Activated gamma-delta T cell treated with Interleukin-2 at 50 U/mL for 16 hours (primary cell): ENCODE data around the gene TIMP2.
"Not testable (repeated sequence)": the region's sequence is repeated elsewhere in the genome, so short reads cannot be mapped to it uniquely, and the experiment has no call there.

Source experiments
- DNase-seq: peaks from one replicate; pipeline ENCODE4 v3.0.0-alpha.2; 2020

TIMP2 gene

DNA sequence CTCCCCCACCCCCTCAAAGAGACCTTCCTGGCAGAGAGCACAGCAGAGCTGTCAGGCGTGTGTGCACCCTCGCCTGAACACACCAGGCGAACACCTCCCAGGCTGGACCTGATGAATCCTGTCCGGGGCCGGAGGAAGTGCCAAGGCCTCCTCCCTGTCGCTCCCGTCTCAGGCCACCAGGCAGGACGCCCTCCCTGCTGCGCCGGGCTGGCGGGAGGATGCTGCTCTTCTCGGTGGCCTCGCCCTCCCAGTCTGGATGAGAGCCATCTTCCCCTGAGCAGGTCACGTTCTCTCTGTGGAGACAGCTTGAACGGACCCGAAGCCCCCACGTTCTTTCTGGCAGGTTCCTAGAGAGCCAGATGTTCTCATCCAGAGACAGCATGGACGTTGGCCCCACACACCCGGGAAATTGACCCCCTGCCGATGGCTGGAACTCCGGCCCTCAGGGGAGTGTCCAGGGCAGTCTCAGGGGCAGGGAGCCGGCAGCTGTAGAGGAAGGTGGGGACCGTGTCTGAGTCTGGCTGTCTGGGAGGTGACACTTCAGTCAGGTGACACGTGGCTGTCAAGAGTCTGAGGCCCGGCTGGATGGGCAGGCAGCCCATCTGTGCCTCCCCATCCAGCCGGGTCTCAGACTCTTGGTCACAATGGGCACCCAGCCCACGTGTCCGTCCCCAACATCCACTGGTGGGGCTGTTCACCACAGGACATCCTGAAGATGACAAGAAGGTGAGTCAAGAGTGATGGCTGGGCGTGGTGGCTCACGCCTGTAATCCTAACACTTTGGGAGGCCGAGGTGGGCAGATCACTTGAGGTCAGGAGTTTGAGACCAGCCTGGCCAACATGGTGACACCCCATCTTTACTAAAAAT is 5.0 kb upstream of the TIMP2 start:
- no peak for DNase-seq

DNA sequence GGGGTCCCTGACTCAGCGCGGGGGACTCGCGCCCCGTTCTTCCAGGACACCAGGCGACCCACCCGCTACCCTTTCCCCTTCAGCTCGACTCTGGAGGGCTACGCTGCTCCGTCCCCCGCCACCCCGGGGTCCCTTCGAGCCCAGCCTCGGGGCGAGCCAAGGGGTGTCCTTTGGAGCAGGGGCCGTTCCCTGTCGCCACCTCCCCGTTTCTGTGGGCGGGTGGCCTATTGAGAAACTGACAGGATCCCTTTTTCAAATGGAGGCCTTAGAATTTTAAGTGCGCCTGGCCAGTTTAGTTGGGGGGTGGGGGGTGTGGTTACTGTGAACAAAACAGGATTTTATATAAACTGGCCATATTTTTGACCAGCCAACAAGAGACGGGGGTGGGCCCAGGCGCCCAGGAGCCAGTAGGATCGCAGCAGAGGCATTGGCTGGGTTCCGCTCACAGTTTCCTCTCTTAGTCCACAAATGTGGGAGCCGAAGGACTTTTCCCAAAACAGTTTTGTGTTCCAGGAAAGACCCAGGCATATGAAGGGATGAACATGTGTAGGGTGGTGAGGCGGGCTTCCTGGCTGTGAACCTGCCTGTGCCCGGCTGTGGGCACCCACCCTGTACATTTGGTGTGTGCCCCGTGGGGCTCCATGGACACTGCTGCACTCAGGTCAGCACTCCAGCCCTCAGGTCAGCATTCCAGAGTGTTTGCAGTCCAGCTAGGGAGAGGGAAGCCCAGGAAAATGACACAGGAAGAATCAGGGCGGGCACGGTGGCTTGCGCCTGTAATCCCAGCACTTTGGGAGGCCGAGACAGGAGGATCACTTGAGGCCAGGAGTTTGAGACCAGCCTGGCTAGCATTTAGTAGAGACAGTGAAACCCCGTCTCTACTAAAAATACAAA is 722 bp upstream of the TIMP2 start:
- DNase-seq, result no peak

DNA sequence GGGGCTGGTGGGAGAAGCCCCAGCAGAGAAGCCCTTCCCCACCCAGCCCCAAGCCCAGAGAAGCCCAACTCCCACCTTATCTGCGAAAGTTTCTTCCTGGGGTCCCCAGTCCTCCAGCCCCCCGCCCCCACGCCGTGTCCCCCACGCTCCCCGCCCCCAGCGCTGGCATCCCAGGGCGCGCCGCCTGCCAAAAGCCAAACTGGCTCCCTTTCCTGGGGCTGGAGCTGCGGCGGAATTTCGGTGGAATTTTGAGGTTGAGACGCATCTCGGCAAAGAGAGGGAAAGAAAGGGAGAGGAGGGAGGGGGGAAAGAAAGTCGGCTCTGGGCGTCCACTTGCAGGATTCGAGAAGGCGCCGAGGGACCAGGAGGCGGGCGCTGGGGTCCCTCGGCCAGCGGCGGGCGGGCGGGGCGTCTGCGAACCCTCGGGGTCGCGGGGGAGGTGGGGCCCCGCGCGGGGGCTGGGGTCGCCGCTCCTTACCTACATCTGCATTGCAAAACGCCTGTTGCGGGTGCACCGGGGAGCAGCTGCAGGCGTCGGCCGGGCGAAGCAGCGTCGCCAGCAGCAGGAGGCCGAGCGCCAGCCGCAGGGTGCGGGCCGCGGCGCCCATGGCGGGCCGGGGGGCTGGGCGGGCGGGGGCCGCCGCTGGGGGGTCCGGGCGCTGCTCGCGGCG is 571 bp downstream of the TIMP2 start:
- DNase-seq, result no peak

DNA sequence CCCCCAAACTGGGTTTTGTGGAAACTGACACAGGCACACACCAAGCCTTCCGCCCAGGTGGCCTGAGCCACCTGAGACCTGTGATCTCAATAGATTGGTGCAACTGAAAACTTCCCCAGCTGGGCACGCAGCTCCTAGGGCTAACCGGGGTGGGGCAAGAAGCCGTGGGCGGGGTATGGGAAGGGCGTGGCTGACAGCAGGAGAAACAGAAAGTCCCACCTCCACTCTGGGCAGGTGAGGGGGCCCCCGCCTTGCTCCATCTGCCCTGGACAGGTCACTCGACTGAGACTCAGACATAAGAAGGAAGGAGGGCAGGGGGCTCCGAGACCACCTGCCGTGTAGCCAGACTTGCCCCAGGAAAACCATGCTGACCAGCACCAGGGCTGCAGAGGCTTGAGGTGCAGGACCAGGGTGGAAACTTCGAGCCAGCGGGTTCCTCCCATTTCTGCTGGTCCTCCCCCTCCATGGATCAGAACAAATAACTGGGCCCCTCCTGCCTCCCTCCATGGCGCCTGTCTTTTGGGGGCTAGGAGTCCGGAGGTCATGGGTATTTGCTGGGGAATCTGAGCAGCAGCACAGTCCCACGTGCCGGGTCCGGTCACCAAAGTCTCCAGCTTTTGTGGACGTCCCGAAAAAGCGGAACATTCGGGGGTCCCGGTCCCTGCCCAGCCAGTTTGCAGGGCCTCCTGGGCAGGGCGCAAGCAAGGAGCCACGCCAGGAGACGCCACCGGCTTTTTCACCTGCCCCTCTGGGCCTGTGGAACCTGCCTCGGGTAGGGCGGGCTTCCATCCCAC is 1.3 kb downstream of the TIMP2 start:
- DNase-seq, result peak; percentile 43

DNA sequence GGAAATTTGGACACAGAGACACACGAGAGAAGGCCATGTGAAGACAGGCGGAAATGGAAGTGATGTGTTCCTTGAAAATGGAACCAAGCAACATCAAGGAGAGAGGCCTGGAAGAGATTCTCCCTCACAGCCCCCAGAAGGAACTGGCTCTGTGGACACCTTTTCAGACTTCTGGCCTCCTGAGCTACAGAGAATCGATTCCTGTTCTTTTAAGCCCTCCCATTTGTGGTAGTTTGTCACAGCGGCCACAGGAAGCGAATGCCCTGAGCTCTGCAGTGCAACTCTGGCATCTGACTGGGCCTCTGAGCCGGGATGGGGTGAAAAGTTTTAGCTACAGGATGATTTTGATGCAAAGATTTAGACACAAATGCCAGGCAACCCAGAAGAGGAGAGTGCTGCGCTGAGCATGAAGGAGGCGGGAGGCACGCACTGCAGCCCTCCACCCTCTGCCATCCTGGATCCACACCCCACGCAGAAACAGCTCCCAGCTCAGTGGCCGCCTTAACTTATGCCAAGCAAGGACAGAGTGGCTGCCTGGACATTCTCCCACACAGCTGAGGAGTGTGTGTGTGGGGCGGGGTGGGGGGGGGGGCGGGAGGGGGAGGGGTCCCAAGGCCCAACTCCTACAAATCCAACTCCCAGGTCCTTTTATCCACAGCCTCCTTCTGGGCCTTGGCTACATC is 2.2 kb downstream of the TIMP2 start:
- DNase-seq, result no peak

DNA sequence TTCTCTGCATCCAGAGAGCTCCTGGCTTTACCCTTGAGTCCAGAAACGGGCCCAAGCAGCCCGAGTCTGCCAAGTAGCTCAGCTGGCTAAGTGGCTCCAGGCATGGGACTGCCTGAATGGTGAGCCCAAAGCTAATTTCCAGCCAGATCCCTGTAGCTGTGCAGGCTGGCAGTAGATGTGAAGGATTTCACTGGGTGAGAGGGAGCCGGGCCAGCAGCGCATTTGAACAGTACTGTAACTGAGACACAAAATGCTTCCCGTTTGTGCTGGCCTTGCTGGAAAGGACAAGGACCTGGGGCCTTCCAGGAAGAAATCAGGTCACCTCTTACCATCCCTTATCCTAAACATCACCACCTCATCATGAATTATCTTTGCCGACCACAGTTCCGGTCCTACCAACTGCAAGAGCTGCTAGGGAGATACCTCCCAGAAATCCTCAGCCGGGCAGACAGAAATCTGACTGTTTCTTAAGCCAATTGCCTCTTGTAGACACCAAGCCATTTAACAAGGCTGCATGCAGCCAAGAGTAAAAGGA is 3.7 kb downstream of the TIMP2 start:
- no peak for DNase-seq

DNA sequence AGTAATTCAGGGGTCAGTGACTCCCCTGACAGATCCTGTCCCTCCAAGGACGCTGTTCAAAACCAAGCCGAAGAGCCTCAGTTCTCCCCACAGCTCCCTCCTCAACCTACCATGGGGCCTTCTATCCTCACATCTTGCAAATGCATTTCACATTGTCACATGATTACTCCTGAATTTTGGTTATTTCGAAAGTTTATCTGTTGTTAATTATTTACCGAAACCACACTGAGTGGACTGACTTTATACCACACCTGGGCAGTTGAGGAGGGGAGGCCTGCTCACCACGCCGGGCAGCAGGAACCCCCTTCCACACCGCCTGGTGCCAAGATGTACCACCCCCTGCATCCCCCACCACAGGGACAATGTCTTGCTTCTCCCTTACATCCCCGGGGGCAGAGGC is 4.7 kb downstream of the TIMP2 start:
- no peak for DNase-seq

DNA sequence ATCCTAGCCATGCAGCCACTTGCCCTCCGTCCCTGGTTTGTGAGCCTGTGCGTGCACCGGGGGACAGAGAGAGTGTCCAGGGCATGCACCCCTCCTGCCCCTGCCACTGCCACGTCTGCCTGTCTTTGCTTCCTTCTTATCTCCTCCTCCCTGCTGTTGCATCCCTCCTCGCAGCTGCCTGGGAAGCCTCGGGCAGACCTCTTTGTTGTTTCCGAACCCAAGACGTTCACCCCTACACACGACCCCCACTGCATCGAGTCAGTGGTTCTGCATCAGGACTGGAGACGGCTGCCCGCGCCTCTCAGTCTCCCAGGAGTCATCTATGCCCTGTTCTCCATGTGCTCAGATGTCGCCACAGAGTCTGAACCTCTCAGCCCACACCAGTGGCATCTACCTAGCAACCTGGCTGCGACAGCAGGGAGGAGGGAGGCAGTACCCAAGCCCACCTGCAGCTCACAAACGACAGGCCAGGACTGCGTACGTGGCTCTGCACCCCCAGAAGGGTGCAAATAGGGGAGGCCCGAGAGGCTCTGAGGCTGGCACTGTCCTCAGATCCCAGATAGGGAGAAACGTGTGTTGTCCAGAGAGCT is 5.2 kb downstream of the TIMP2 start:
- DNase-seq, result no peak

DNA sequence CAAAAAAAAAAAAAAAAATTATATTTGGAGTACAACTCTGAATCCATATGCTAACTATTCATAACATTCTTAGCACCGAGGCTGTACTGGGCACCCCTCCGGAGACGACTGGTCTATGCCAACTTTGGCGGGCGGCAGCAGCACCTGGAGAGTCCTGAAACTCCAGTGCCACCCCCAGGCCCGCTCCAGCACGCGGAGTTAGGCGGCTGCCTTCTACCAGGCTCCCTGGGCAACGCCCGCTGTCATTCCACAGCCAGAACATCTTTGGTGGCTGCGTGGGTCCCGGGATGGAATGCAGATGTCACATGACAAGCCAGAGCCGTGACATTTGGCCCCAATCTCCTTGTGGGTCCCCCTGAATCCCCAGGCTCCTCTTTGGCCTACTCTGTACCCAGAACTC is 6.2 kb downstream of the TIMP2 start:
- no peak for DNase-seq

DNA sequence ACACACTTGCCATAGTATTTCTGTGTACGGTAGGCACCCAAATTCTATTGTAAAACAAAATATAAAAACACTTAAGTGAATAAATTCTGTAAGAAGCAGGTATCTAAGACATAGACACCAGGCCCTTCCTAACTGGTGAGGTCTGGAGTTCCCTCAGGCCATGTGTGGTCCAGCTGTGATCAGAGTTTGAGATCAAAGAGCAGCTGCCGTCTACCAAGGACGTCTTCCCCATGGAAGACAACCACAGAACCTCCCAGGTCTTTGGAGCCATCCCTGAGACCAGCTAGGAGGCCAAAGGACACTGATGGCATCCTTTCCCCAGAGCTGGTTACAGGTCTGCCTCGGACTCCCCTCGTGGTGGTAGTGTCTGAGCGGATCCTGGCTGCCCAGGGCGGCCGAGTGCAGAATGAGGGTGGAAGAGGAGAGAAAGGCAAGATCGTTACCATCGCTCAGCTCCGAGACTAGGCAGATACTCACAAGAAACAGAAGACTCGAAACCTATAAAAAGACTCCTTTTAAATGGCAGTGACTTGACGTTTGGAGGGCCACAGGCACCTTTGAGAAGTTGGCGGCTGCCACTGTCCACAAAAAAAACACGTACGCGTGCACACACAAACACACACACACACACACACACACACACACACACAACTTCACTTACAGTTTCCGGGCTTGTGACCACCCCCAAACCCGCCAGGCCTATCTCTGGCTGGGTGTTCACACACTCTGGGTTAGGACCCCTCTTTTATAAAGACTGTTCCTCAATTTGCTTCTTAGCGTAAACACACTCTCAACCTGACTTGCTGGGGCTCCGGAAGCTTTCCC is 7.5 kb downstream of the TIMP2 start:
- DNase-seq, result no peak

DNA sequence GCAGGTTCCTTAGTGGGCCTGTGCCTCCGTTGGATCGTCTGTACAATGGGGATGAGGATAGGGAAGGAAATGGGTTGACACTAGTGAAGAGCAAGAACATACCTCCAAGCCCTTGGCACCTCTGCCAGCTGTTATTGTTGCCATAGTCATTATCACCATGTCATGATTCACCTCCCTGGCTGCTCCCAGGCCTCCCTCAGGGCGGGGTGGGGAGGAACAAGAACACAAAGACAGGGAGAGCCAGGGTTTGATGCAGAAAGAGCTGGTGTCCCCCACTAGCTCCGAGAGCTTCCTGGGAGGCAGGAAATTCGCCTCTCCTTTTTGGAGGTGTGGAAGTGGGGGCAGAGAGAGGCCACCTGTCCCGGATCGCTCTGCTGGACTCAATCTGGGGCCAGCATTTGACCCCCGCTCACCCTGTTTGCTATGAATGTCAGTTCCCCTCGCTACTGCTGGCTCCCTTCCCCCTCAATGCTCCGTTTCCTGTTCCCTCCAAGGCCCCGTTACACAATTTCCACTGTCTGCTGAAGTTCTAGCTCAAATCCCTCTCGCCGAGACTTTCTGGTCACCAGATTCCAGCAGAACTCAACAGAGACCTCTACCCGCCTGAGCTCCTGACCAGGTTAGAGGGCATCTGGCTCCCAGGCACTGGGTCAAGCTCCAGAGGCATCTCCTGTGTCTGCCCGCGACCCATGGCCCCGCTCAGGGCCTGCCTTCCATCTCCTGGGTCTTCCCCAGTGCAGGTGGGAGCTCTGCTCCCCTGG is 9.1 kb downstream of the TIMP2 start:
- DNase-seq, result no peak

DNA sequence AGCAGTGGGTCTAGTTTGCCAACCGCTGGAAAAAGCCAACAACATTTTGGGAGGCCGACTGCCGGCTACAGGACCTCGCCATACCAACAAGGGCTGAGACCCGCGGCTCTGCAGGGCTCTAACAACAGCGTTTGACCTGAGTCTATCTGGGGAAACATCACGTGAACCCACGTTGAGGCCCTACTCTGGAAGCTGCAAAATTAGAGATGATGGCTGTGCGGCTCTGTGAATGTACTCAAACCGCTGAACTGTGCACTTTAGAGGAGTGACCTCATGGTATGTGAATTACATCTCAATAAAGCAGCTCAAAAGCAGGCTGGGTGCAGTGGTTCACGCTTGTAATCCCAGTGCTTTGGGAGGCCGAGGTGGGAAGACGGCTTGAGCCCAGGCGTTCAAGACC is 12.1 kb downstream of the TIMP2 start:
- DNase-seq, result no peak

DNA sequence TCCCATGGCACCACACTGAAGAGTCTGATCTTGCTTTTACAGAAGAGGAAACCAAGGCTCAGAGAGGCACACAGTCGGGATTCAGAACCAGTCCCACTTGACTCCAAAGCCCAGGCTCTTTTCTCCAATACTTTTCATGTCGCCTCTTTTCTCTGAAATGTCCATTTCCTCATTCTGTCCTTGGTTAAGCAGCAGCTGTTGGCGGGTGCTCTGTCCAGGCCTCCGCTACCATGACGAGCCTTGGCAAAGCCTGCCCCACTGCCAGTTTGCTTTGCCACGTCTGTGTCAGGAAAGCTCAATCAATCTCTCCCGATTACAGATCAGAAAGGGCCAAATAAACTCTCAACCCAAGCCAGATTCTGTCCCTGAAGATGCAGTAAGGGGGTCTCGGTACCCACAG is 13.1 kb downstream of the TIMP2 start:
- DNase-seq, result no peak

DNA sequence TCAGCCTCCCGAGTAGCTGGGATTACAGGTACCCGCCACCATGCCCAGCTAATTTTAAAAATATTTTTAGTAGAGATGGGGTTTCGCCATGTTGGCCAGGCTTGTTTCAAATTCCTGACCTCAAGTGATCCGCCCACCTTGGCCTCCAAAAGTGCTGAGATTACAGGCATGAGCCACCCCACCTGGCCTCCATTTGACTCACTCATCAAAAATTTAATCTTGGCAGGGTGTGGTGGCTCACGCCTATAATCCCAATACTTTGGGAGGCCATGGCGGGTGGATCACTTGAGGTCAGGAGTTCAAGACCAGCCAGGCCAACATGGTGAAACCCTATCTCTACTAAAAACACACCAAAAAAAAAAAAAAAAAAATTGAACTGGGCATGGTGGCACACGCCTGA is 13.6 kb downstream of the TIMP2 start:
- DNase-seq, result not testable (repeated sequence)

DNA sequence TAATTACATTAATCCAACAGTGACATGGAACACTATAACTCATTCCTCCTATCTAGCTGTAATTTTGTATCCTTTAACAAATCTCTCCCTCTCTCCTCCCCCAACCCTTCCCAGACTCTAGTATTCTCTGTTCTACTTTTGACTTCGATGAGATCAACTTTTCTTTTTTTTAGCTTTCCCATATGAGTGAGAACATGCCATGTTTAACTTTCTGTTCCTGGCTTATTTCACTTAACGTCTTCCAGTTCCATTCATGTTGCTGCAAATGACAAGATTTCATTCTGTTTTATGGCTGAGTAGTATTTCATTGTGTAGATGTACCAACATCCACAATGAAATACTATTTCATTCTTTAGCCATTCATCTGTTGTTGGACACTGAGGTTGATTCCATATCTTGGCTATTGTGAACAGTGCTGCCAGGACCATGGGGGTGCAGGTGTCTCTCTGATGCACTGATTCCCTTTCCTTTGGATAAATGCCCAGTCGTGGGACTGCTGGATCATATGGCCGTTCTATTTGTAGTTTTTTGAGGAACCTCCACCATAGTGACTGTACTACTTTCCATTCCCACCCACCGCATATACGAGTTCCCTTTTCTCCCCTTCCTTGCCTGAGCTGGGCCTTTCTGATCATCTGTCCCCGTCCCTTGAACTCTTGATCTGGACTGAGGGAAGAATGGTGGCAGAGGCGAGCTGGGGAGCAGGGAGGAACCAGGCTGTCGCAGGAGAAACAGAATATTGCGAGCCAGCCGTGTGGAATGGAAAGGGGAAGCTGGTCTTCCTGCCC is 14.5 kb downstream of the TIMP2 start:
- DNase-seq, result no peak

DNA sequence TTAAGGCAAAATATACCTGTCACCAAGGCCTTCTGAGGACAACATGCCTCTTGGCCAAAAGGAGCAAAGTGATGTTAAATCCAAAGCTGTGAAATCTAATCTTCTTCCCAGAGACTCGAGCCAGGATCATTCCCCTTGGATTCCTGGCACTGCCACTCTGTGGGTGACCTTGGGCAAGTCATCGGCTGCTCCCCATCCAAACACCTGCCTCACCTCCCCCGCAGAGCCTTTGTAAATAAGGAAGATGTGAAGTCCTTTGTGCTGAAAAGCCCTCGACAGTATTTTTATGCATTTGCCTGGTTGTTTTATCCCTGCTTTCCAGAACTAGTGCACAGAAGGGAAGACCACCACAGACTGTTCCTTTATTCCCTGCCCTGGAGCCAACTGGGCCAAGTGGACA is 16.8 kb downstream of the TIMP2 start:
- DNase-seq, result no peak

DNA sequence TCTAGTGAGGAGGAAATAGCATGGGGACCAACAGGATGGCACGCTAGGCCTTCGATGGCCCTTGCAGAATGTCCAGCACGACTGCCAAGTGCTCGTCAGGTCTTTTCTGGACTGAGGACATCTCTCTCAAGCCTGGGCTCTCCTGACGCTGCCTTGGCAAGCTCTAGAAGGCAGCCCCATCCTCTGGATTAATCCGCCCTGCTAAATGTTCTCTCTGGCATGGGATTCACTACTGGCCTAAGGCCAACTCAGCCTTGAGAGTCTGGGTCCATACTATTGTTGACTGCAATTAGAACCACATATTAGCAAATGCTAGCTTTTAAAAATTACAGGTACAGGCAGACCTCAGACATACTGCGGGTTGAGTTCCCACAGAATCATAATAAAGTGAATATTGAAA is 19.6 kb downstream of the TIMP2 start:
- DNase-seq, result no peak

DNA sequence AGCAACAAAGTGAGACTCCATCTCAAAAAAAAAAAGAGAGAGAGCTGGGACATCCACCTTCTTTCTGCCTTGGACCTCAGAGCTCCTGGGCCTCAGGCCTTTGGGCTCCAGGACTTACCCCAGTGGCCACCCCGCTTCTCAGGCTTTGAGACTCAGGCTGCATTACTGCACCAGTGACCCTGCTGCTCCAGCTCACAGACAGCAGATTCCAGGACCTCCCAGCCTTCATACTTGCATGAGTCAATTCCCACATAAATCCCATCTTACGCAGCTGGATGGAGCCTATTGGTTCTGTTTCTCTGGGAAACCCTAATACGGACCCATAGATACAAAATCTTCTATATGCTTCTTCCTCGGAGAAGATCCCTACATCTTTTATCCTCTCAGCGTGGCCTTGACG is 20.1 kb downstream of the TIMP2 start:
- no peak for DNase-seq

DNA sequence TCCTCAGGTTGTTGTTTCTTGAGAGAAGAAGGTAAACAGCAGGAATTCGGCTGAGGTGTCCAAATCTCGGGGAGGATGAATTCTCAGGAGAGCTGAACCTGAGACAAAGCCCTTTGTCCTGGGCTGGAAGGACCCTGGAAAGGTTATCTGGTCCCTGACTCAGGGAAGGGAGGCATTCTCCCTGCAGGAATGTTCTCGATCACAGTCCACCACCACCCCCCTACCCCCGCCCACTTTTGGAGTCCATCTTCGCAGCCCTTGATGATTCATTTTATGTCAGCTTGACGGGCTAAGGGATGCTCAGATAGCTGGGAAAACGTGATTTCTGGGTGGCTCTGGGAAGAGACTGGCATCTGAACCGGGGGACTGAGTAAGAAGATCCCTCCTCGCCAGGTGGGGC is 20.8 kb downstream of the TIMP2 start:
- no peak for DNase-seq
